Esophagus muscularis mucosa (tissue), 3 donors: ENCODE data around the gene ANKRD53.

Experiments
- POLR2A ChIP-seq: fragments of 450-650 bp; IDR thresholded peaks from one replicate; pipeline ENCODE4 v1.6.1; 2017; ENCODE audit warnings: antibody characterized with exemption, moderate library complexity, mild to moderate bottlenecking, low read depth
- POLR2AphosphoS5 ChIP-seq, 2 donors: sonication (generic); formaldehyde crosslinking; IDR thresholded peaks; one replicate each; pipeline ENCODE4 v1.6.1; 2017; ENCODE audit warnings: antibody characterized with exemption in 2 of 2
- TF ChIP-seq, protein P1 (sequence below), 3 experiments: fragments of 200-600 bp in 2 of 3; fragments of 450-650 bp in 1 of 3; sonication (generic) in 2 of 3; IDR thresholded peaks; one replicate each; pipeline ENCODE4 v1.5.1; 2017 to 2019; ENCODE audit warnings: antibody characterized with exemption in 3 of 3, mild to moderate bottlenecking in 2 of 3, moderate library complexity in 1 of 3

DNA sequence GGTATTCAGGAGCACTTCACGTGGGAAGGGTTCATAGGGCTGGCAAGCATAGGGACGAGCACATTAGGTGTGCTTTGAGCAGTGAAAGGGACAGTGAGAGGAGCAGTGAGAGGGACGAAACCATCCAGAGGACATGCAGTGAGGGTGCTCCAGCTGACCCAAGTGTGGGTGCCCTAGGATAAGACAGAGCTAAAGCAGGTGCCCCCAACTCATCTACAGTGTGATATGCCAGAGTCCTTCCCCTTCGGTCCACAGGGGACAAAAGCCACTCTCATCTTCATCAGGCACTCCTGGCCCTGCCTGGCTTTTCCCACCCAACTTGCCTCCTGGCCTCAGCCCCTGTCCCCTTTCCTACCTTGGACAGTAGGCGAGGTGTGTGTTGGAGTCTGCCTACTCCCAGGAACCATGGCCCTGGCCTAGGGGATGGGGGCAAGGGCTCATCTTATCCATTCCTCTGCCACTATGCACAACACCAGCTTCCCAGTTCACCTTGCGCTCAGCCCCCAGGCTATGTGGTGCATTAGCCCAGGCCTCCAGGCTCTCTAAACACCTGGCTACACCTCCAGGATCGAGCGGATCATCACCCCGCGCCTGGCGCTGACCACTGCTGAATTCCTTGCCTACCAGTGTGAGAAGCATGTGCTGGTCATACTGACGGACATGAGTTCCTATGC lies 16.1 kb upstream of the ANKRD53 start:
- TF ChIP-seq, protein P1, sequence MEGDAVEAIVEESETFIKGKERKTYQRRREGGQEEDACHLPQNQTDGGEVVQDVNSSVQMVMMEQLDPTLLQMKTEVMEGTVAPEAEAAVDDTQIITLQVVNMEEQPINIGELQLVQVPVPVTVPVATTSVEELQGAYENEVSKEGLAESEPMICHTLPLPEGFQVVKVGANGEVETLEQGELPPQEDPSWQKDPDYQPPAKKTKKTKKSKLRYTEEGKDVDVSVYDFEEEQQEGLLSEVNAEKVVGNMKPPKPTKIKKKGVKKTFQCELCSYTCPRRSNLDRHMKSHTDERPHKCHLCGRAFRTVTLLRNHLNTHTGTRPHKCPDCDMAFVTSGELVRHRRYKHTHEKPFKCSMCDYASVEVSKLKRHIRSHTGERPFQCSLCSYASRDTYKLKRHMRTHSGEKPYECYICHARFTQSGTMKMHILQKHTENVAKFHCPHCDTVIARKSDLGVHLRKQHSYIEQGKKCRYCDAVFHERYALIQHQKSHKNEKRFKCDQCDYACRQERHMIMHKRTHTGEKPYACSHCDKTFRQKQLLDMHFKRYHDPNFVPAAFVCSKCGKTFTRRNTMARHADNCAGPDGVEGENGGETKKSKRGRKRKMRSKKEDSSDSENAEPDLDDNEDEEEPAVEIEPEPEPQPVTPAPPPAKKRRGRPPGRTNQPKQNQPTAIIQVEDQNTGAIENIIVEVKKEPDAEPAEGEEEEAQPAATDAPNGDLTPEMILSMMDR (IDR thresholded peaks at IDR 0.05): no peak
- no peak for TF ChIP-seq POLR2AphosphoS5 (IDR thresholded peaks at IDR 0.05)
- no peak for TF ChIP-seq POLR2A
